Chondrocyte (in vitro differentiated cells): ENCODE measurements around the gene ZNF90. TPM values are rescaled to one million over a fixed set of nuclear protein-coding genes. Genes with fewer than 3 reads are reported as not detected.
A peak's percentile ranks its signal among the peaks of the same experiment; 100 is the strongest.

Experiments
- DNase-seq: peaks from one replicate; pipeline ENCODE4 v3.0.0; 2021; ENCODE audit warnings: mixed read lengths, low spot score
- H3K27ac Mint-ChIP-seq: one replicate; pipeline ENCODE4 v1.8.0; 2021; ENCODE audit warnings: mild to moderate bottlenecking, moderate library complexity, mixed read lengths; ENCODE audit not compliant: unreplicated experiment
- H3K27me3 Mint-ChIP-seq: 2 replicates; pipeline ENCODE4 v1.8.0; 2021; ENCODE audit warnings: low read depth, mixed read lengths
- H3K36me3 Mint-ChIP-seq: 2 replicates; pipeline ENCODE4 v1.8.0; 2021; ENCODE audit warnings: low read depth, mixed read lengths
- H3K4me1 Mint-ChIP-seq: 2 replicates; pipeline ENCODE4 v1.8.0; 2021; ENCODE audit warnings: low read depth, mild to moderate bottlenecking, mixed read lengths
- H3K4me3 Mint-ChIP-seq: one replicate; pipeline ENCODE4 v1.8.0; 2021; ENCODE audit warnings: mild to moderate bottlenecking, moderate library complexity, mixed read lengths; ENCODE audit not compliant: unreplicated experiment
- H3K9me3 Mint-ChIP-seq: 2 replicates; pipeline ENCODE4 v1.8.0; 2021; ENCODE audit warnings: low read depth, mixed read lengths
- CTCF ChIP-seq: fragments of 200-600 bp; sonication (generic); IDR thresholded peaks from 2 replicates; pipeline ENCODE4 v1.5.0; 2021; ENCODE audit warnings: antibody characterized with exemption, mild to moderate bottlenecking, moderate library complexity
- total RNA-seq: library from RNA; stranded (reverse); gene quantifications from 3 replicates; pipeline ENCODE4 v1.2.1, GENCODE V29; 2021

Gene ZNF90
- total RNA-seq, 1 donor from 2014 or later: 2.4 TPM

- no peak for TF ChIP-seq CTCF
- Mint-ChIP-seq H3K9me3 (peaks cover 12% of the 10 kb centered on the region), H3K36me3 (no peaks in the 10 kb centered on the region), H3K4me3 (no peak overlapping the region), H3K4me1 (peaks cover 2% of the 10 kb centered on the region), H3K27ac (no peak overlapping the region), H3K27me3 (no peaks in the 10 kb centered on the region)
- DNase-seq: no peak
These were observed 85.0 kb downstream of the ZNF90 start for GRCh38 chr19:20162821-20163220.

DNA sequence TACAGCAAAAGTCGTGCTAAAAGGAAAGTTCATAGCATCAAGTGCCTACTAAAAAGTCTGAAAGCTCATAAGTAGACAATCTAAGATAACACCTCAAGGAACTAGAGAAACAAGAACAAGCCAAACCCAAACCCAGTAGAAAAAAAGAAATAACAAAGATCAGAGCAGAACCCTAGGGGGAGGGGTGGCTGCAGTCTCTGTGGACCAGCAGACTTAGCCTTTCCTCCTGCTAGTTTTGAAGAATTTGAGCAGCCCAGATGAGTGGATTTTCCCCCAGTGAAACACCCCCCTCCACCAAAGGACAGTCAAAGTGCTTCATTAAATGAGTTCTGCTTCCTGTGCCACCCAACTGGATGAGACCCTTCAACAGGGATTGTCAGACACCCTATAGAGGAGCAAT, 86.7 kb downstream of the ZNF90 start:
- Mint-ChIP-seq H3K9me3 (peaks cover 10% of the 10 kb centered on the region), H3K27ac (no peak overlapping the region), H3K4me3 (no peak overlapping the region), H3K4me1 (peaks cover 10% of the 10 kb centered on the region), H3K27me3 (no peaks in the 10 kb centered on the region), H3K36me3 (no peaks in the 10 kb centered on the region)
- DNase-seq: no peak
- TF ChIP-seq CTCF: no peak

DNA sequence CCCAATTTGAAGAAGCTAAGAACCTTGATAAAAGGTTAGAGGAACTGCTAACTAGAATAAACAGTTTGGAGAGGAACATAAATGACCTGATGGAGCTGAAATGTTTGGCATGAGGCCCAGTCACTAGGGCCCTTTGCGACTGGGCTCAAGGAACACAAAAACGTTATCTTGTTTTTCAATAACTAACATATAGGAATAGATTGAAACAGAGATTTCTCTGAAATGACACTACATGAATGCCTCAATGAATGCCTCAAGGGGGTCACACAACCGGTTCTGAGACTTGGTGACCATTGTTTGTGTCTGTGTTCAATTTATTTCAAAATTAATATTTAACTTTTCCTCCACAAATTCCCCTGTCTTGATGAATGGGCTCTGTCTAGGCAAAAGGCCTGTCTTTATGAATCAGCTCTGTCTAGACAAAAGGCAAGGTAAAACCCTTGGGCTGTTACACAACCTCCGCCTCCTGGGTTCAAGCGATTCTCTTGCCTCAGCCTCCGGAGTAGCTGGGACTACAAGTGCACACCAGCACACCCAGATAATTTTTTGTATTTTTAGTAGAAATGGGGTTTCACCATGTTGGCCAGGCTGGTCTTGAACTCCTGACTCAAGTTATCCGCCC, 88.3 kb downstream of the ZNF90 start:
- H3K27ac Mint-ChIP-seq: peak overlapping the region; percentile 17
- no peak for TF ChIP-seq CTCF

GRCh38 chr19:20167020-20167644, 89.3 kb downstream of the ZNF90 start, which contains the start of gene ZNF486:
TSS of gene ZNF486 (plus strand) at chr19:20167214. CDS start at chr19:20167331, 117 bp downstream.
- Mint-ChIP-seq H3K4me3 (peak within 1 kb of the TSS; percentile 99), H3K27ac (peak within 1 kb of the TSS; percentile 100), H3K27me3 (no peaks in the 10 kb centered on the region), H3K9me3 (peaks cover 3% of the 10 kb centered on the region), H3K4me1 (peaks cover 15% of the 10 kb centered on the region), H3K36me3 (peaks cover 13% of the 10 kb centered on the region)
- no peak for TF ChIP-seq CTCF
- DNase-seq: peak; percentile 94

More for the DNA sequence above, 88.3 kb downstream of the ZNF90 start:
- Mint-ChIP-seq H3K4me3 (no peak overlapping the region), H3K9me3 (peaks cover 6% of the 10 kb centered on the region), H3K4me1 (peaks cover 15% of the 10 kb centered on the region), H3K36me3 (peaks cover 5% of the 10 kb centered on the region), H3K27me3 (no peaks in the 10 kb centered on the region)
- no peak for DNase-seq

DNA sequence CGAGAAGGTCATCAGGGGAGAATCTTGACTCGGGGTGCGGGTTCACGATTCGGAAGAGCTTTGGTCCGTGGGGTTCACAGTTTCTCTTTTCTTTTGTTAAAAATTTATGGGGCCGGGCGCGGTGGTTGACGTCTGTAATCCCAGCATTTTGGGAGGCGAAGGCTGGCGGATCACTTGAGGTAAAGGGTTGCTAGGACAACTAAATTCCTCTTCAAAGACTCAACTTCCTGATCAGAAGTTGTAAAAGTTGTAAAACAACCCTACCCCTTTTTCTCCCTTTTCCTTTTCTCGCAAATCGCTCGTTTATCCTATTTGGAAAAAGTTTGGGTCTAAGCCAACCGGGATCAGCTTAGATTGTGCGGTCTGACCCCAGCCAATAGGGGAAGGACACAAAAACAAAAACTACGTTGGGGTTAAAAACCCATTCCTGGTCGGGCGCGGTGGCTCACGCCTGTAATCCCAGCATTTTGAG, 89.9 kb downstream of the ZNF90 start:
- Mint-ChIP-seq H3K36me3 (peaks cover 13% of the 10 kb centered on the region), H3K4me1 (peaks cover 15% of the 10 kb centered on the region), H3K27me3 (no peaks in the 10 kb centered on the region), H3K27ac (peak overlapping the region; percentile 100), H3K9me3 (no peaks in the 10 kb centered on the region), H3K4me3 (peak overlapping the region; percentile 99)
- no peak for DNase-seq
- no peak for TF ChIP-seq CTCF

Other genes with a start within 250 kb of the ZNF90 start
- gene ZNF253, start 212.1 kb upstream of the ZNF90 start, total RNA-seq: 6.1 to 9.3 TPM (median 7.6 TPM) in 3 replicates
- gene ZNF93, start 177.1 kb upstream of the ZNF90 start, total RNA-seq: 6.1 to 10.0 TPM (median 7.2 TPM) in 3 replicates
- gene ZNF682, start 38.5 kb upstream of the ZNF90 start, total RNA-seq: 4.5 to 5.4 TPM (median 4.9 TPM) in 3 replicates
- gene ZNF486, start 89.2 kb downstream of the ZNF90 start, total RNA-seq: 4.4 to 5.5 TPM (median 5.2 TPM) in 3 replicates